SK-N-SH treated with all-trans-retinoic acid at 6 μM for 48 hours (cell line): Measurements from ENCODE around the gene FAM174B.

Experiments used
- ATAC-seq: fragments of 200-7000 bp; cut with Tn5 transposase; 3 replicates; pipeline ENCODE4 v1.9.1; 2020; ENCODE audit warnings: mild to moderate bottlenecking, moderate library complexity
- ARNTL ChIP-seq: fragments of 450-650 bp; formaldehyde crosslinking; IDR thresholded peaks from 2 replicates; pipeline ENCODE4 v1.5.0; 2020; ENCODE audit warnings: low read depth, mild to moderate bottlenecking, moderate library complexity, borderline replicate concordance
- BACH2 ChIP-seq: fragments of 250-450 bp; sonication (Bioruptor Pico); IDR thresholded peaks from 2 replicates; pipeline ENCODE4 v1.9.0; 2021; ENCODE audit warnings: mild to moderate bottlenecking, borderline replicate concordance
- CREB5 ChIP-seq: fragments of 250-450 bp; sonication (Bioruptor Pico); IDR thresholded peaks from 2 replicates; pipeline ENCODE4 v1.5.1; 2020; ENCODE audit warnings: low read depth, mild to moderate bottlenecking, moderate library complexity
- CSDC2 ChIP-seq: fragments of 250-450 bp; sonication (Bioruptor Pico); IDR thresholded peaks from 2 replicates; pipeline ENCODE4 v1.5.0; 2020; ENCODE audit warnings: mild to moderate bottlenecking, moderate library complexity
- CSRNP3 ChIP-seq: fragments of 250-450 bp; sonication (Bioruptor Pico); IDR thresholded peaks from 2 replicates; pipeline ENCODE4 v1.5.1; 2021; ENCODE audit warnings: mild to moderate bottlenecking, moderate library complexity
- ESRRG ChIP-seq: fragments of 250-450 bp; sonication (Bioruptor Pico); IDR thresholded peaks from 2 replicates; pipeline ENCODE4 v1.6.1; 2021; ENCODE audit warnings: mild to moderate bottlenecking
- GLIS3 ChIP-seq: fragments of 250-450 bp; sonication (Bioruptor Pico); IDR thresholded peaks from 2 replicates; pipeline ENCODE4 v1.5.0; 2020; ENCODE audit warnings: mild to moderate bottlenecking, moderate library complexity
- ISL1 ChIP-seq: fragments of 250-450 bp; sonication (Bioruptor Pico); IDR thresholded peaks from 2 replicates; pipeline ENCODE4 v2.1.2; 2022; ENCODE audit warnings: mild to moderate bottlenecking, moderate library complexity
- OSR1 ChIP-seq: fragments of 250-450 bp; sonication (Bioruptor Pico); IDR thresholded peaks from 2 replicates; pipeline ENCODE4 v1.8.0; 2022; ENCODE audit warnings: moderate library complexity, mild to moderate bottlenecking, inconsistent platforms
- PATZ1 ChIP-seq: fragments of 250-450 bp; sonication (Bioruptor Pico); IDR thresholded peaks from 2 replicates; pipeline ENCODE4 v1.8.0; 2020; ENCODE audit warnings: mild to moderate bottlenecking, moderate library complexity, borderline replicate concordance
- POU6F1 ChIP-seq: fragments of 250-450 bp; sonication (Bioruptor Pico); IDR thresholded peaks from 2 replicates; pipeline ENCODE4 v1.8.0; 2021; ENCODE audit warnings: low read depth, mild to moderate bottlenecking, moderate library complexity, borderline replicate concordance
- PPARA ChIP-seq: fragments of 250-450 bp; sonication (Bioruptor Pico); IDR thresholded peaks from 2 replicates; pipeline ENCODE4 v1.5.0; 2020; ENCODE audit warnings: mild to moderate bottlenecking, borderline replicate concordance
- RARB ChIP-seq: fragments of 250-450 bp; sonication (Bioruptor Pico); IDR thresholded peaks from 2 replicates; pipeline ENCODE4 v1.8.0; 2021; ENCODE audit warnings: mild to moderate bottlenecking, moderate library complexity
- SNAI2 ChIP-seq: fragments of 250-450 bp; sonication (Bioruptor Pico); IDR thresholded peaks from 2 replicates; pipeline ENCODE4 v1.5.0; 2020; ENCODE audit warnings: mild to moderate bottlenecking, moderate library complexity
- TCF4 ChIP-seq: fragments of 250-450 bp; sonication (Bioruptor Pico); IDR thresholded peaks from 2 replicates; pipeline ENCODE4 v1.8.0; 2021; ENCODE audit warnings: mild to moderate bottlenecking, moderate library complexity, borderline replicate concordance
- TOX ChIP-seq: fragments of 250-450 bp; sonication (Bioruptor Pico); IDR thresholded peaks from 2 replicates; pipeline ENCODE4 v1.8.0; 2021; ENCODE audit warnings: mild to moderate bottlenecking, moderate library complexity, borderline replicate concordance
- TSHZ2 ChIP-seq: fragments of 250-450 bp; sonication (Bioruptor Pico); IDR thresholded peaks from 2 replicates; pipeline ENCODE4 v1.5.0; 2020; ENCODE audit warnings: mild to moderate bottlenecking, moderate library complexity
- ZC3H10 ChIP-seq: fragments of 250-450 bp; sonication (Bioruptor Pico); IDR thresholded peaks from 2 replicates; pipeline ENCODE4 v1.5.1; 2021; ENCODE audit warnings: mild to moderate bottlenecking, moderate library complexity
- ZFP3 ChIP-seq: fragments of 250-450 bp; sonication (Bioruptor Pico); IDR thresholded peaks from 2 replicates; pipeline ENCODE4 v1.5.0; 2020; ENCODE audit warnings: mild to moderate bottlenecking, moderate library complexity
- ZFP30 ChIP-seq: fragments of 450-650 bp; formaldehyde crosslinking; IDR thresholded peaks from 2 replicates; pipeline ENCODE4 v1.5.0; 2022; ENCODE audit warnings: mild to moderate bottlenecking, moderate library complexity
- ZNF565 ChIP-seq: fragments of 450-650 bp; formaldehyde crosslinking; conservative IDR thresholded peaks from 2 replicates; pipeline ENCODE4 v1.5.0; 2020; ENCODE audit warnings: low read depth, mild to moderate bottlenecking, moderate library complexity
- ZNF70 ChIP-seq: fragments of 450-650 bp; formaldehyde crosslinking; IDR thresholded peaks from 2 replicates; pipeline ENCODE4 v1.5.0; 2020; ENCODE audit warnings: mild to moderate bottlenecking, moderate library complexity
- ZNF8 ChIP-seq: fragments of 450-650 bp; formaldehyde crosslinking; IDR thresholded peaks from 2 replicates; pipeline ENCODE4 v1.5.0; 2020; ENCODE audit warnings: mild to moderate bottlenecking, moderate library complexity

FAM174B gene

GRCh38 chr15:92634671-92635201 lies 20.8 kb downstream of the FAM174B start:
- TF ChIP-seq ESRRG (no peak), TCF4 (CRISPR knock-in tag) (peak; percentile 31; the same call in 1 of the 2 replicates)
- ATAC-seq, result no peak

- ATAC-seq, result no peak
- TF ChIP-seq CSDC2, result no peak
- TF ChIP-seq ZNF8 (CRISPR knock-in tag), result no peak
- no peak for TF ChIP-seq PPARA (CRISPR knock-in tag)
- no peak for TF ChIP-seq TOX (CRISPR knock-in tag)
- no peak for TF ChIP-seq TCF4 (CRISPR knock-in tag)
- no peak for TF ChIP-seq CSRNP3 (CRISPR knock-in tag)
- no peak for TF ChIP-seq ZC3H10 (CRISPR knock-in tag)
- TF ChIP-seq ZNF565, result no peak
- TF ChIP-seq PATZ1 (CRISPR knock-in tag), result no peak
- no peak for TF ChIP-seq ARNTL
- TF ChIP-seq ISL1 (CRISPR knock-in tag), result no peak
- TF ChIP-seq ZNF70 (CRISPR knock-in tag), result no peak
- no peak for TF ChIP-seq ZFP3 (CRISPR knock-in tag)
- TF ChIP-seq ESRRG, result no peak
- TF ChIP-seq BACH2 (CRISPR knock-in tag), result no peak
- no peak for TF ChIP-seq SNAI2 (CRISPR knock-in tag)
- TF ChIP-seq RARB, result no peak
- TF ChIP-seq TSHZ2 (CRISPR knock-in tag), result no peak
- no peak for TF ChIP-seq ZFP30
- no peak for TF ChIP-seq GLIS3 (CRISPR knock-in tag)
Observed at GRCh38 chr15:92634060-92634459, 21.5 kb downstream of the FAM174B start.

GRCh38 chr15:92633418-92633817 lies 22.2 kb downstream of the FAM174B start:
- no peak for ATAC-seq
- no peak for TF ChIP-seq ARNTL
- no peak for TF ChIP-seq PPARA (CRISPR knock-in tag)
- TF ChIP-seq CREB5 (CRISPR knock-in tag), result no peak
- no peak for TF ChIP-seq CSDC2
- TF ChIP-seq CSRNP3 (CRISPR knock-in tag), result no peak
- TF ChIP-seq ZNF8 (CRISPR knock-in tag), result no peak
- no peak for TF ChIP-seq OSR1 (CRISPR knock-in tag)
- no peak for TF ChIP-seq POU6F1 (CRISPR knock-in tag)
- TF ChIP-seq ZFP3 (CRISPR knock-in tag), result no peak
- no peak for TF ChIP-seq ZC3H10 (CRISPR knock-in tag)
- TF ChIP-seq PATZ1 (CRISPR knock-in tag), result no peak
- no peak for TF ChIP-seq GLIS3 (CRISPR knock-in tag)
- no peak for TF ChIP-seq TSHZ2 (CRISPR knock-in tag)
